ENCODE measurements around the gene SLC12A7. TPM values are rescaled to one million over a fixed set of nuclear protein-coding genes. Genes with fewer than 3 reads are reported as not detected.
A peak's percentile ranks its signal among the peaks of the same experiment; 100 is the strongest.
"Not testable (repeated sequence)": the region's sequence is repeated elsewhere in the genome, so short reads cannot be mapped to it uniquely, and the experiment has no call there.

SLC12A7 gene
- total and polyA plus RNA-seq, 7 donors, result 2.3 to 22.0 (median 4.5) TPM

GRCh38 chr5:1129711-1130055 is 17.8 kb upstream of the SLC12A7 start:
- intact Hi-C loops (cut with DNase I), result loop anchor here in 1 of 2 donors (10.0 kb wide), 1 partner anchor 135 kb away; no protein-coding TSS in a partner anchor
- no peaks in the 10 kb centered on the region for H3K36me3 ChIP-seq (ENCODE audit: insufficient read depth in 1 of 2, low read depth in 1 of 2)
- TF ChIP-seq CTCF (IDR thresholded peaks at IDR 0.05), result no peak
- no peak overlapping the region for H3K4me3 ChIP-seq
- H3K27ac ChIP-seq, result no peak overlapping the region
- ATAC-seq, result no peak
- H3K9me3 ChIP-seq, result no peaks in the 10 kb centered on the region
- no peaks in the 10 kb centered on the region for H3K27me3 ChIP-seq (ENCODE audit: insufficient read depth in 3 of 3, low read length in 2 of 3)
- WGBS, 3 donors, result 82 to 86% (median 86%) methylated on average over 9 of the region's 9 CpGs
- no peak for DNase-seq
- H3K4me1 ChIP-seq, result peaks cover 9% of the 10 kb centered on the region

- Histone ChIP-seq H3K9me3 (no peaks in the 10 kb centered on the region), H3K4me3 (no peak overlapping the region), H3K36me3 (ENCODE audit: insufficient read depth in 1 of 2, low read depth in 1 of 2) (no peaks in the 10 kb centered on the region), H3K4me1 (peaks cover 9% of the 10 kb centered on the region), H3K27ac (no peak overlapping the region), H3K27me3 (ENCODE audit: insufficient read depth in 3 of 3, low read length in 2 of 3) (no peaks in the 10 kb centered on the region)
- TF ChIP-seq CTCF (IDR thresholded peaks at IDR 0.05), result no peak
- WGBS, 3 donors, result 87 to 92% (median 89%) methylated on average over 24 of the region's 24 CpGs
- intact Hi-C loops (cut with DNase I), result no loop called here
- no peak for ATAC-seq
- peak in 1 of 2 donors; percentile 36 for DNase-seq
Observed at GRCh38 chr5:1128977-1129710, 17.3 kb upstream of the SLC12A7 start.

GRCh38 chr5:1127959-1128785 is 16.3 kb upstream of the SLC12A7 start:
- no peaks in the 10 kb centered on the region for H3K9me3 ChIP-seq
- H3K4me1 ChIP-seq, result peaks cover 9% of the 10 kb centered on the region
- intact Hi-C loops (cut with DNase I), result no loop called here
- TF ChIP-seq CTCF (IDR thresholded peaks at IDR 0.05), result no peak
- ATAC-seq (no peak), DNase-seq (peak in 1 of 2 donors; percentile 33)
- 56 to 64% (median 60%) methylated on average over 20 of the region's 20 CpGs for WGBS, 3 donors
- H3K4me3 ChIP-seq, result no peak overlapping the region
- H3K36me3 ChIP-seq (ENCODE audit: insufficient read depth in 1 of 2, low read depth in 1 of 2), result no peaks in the 10 kb centered on the region
- H3K27me3 ChIP-seq (ENCODE audit: insufficient read depth in 3 of 3, low read length in 2 of 3), result peaks cover 0 to 3% (median 0%) of the 10 kb centered on the region in 3 donors
- H3K27ac ChIP-seq, result no peak overlapping the region

- H3K4me3 ChIP-seq; DNase-seq; H3K36me3 ChIP-seq (ENCODE audit: insufficient read depth in 1 of 2, low read depth in 1 of 2); intact Hi-C loops (cut with DNase I); H3K9me3 ChIP-seq; H3K4me1 ChIP-seq; H3K27ac ChIP-seq; ATAC-seq: not testable (repeated sequence)
- H3K27me3 ChIP-seq (ENCODE audit: insufficient read depth in 3 of 3, low read length in 2 of 3), result peaks cover 0 to 20% (median 5%) of the 10 kb centered on the region in 3 donors
- WGBS, 3 donors, result 69 to 89% (median 74%) methylated on average over 2 of the region's 2 CpGs
Observed at GRCh38 chr5:1125695-1126094, 13.8 kb upstream of the SLC12A7 start.

GRCh38 chr5:1125030-1125357 is 13.1 kb upstream of the SLC12A7 start:
- Histone ChIP-seq H3K27me3 (ENCODE audit: insufficient read depth in 3 of 3, low read length in 2 of 3) (peaks cover 0 to 27% (median 5%) of the 10 kb centered on the region in 3 donors), H3K4me3 (no peak overlapping the region), H3K4me1 (peaks cover 7% of the 10 kb centered on the region), H3K27ac (peak overlapping the region; percentile 18), H3K36me3 (ENCODE audit: insufficient read depth in 1 of 2, low read depth in 1 of 2) (no peaks in the 10 kb centered on the region), H3K9me3 (no peaks in the 10 kb centered on the region)
- 16 to 23% (median 18%) methylated on average over 6 of the region's 6 CpGs for WGBS, 3 donors
- DNase-seq, result peak; percentile 58 to 84
- no peak for TF ChIP-seq CTCF (IDR thresholded peaks at IDR 0.05)
- peak; percentile 75 to 84 (median 81) for ATAC-seq
- intact Hi-C loops (cut with DNase I), result no loop called here
